Measurements from ENCODE around the gene ACR. TPM values are rescaled to one million over a fixed set of nuclear protein-coding genes. Genes with fewer than 3 reads are reported as not detected.

The ACR gene
- total and polyA plus RNA-seq, 2 of the 8 experiments (the other 6 are each of a cell fraction or from before 2014, with no cell fraction given): 0.56 TPM; not detected in 1

DNA sequence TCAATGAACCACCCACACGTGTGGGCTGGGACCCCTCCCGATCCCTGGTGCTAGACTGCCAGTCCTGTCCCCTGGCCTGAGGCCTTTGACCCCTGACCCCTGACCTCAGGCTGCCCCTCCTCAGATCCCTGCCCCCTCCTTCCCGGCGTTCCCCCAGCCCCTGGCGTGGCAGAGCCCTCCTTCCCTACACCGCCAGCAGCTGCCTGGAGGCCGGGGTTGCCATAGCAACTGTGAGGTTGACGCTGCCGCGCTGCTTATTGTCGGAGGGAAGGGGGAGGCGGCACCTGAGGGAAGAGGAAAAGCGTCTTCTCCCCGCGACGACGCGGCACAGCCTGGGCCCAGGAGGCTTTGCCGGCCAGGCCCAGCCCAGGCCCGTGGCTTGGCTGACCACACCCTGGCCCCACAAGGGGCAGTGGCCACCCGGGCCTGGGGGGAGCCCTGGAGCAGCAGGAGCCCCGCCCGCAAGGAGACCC lies 32.7 kb upstream of the ACR start:
- H3K56ac ChIP-seq (replicated peaks; ENCODE audit: insufficient read length, low read depth, low read length): no peak overlapping the region
- no peak for FAIRE-seq
- no peak overlapping the region for H4K91ac ChIP-seq (replicated peaks; ENCODE audit: insufficient read length, low read length)
- H3K4me2 ChIP-seq (ENCODE audit: insufficient read depth in 1 of 2, low read depth in 2 of 2, low read length in 2 of 2): peak overlapping the region in 1 of 2 experiments; percentile 68; a peak in 2 of 4 replicates
- peaks cover 0 to 8% (median 3%) of the 10 kb centered on the region in 4 experiments; a peak in 4 of 7 replicates for H3K4me1 ChIP-seq (replicated peaks in 1 of 4; ENCODE audit: control insufficient read depth in 3 of 4, insufficient read depth in 4 of 4, low read length in 3 of 4)
- peak; percentile 44 to 87 for DNase-seq (ENCODE audit: low read depth in 1 of 2, low spot score in 2 of 2)
- H3K79me1 ChIP-seq (ENCODE audit: low read depth, low read length): no peaks in the 10 kb centered on the region
- H3K23me2 ChIP-seq (ENCODE audit: low read depth, low read length): peaks cover 2% of the 10 kb centered on the region; the same call in 1 of the 2 replicates
- no peak overlapping the region; a peak in 1 of 7 replicates for H3K9ac ChIP-seq (replicated peaks in 1 of 4; ENCODE audit: extremely low read depth in 1 of 4, low read depth in 3 of 4, low read length in 3 of 4)
- no peak overlapping the region for H2BK120ac ChIP-seq (replicated peaks; ENCODE audit: low read depth, low read length)
- no peak overlapping the region for H2BK15ac ChIP-seq (ENCODE audit: low read length)
- no peak overlapping the region for H2BK5ac ChIP-seq (ENCODE audit: low read depth, low read length)
- H2BK12ac ChIP-seq (ENCODE audit: low read depth, low read length): no peak overlapping the region
- peak overlapping the region; percentile 6; the same call in 1 of the 2 replicates for H3K18ac ChIP-seq (ENCODE audit: extremely low read depth, low read length)
- H3K36me3 ChIP-seq (ENCODE audit: control insufficient read depth in 2 of 4, insufficient read depth in 4 of 4, low read length in 3 of 4): no peaks in the 10 kb centered on the region
- no peak overlapping the region for H2BK20ac ChIP-seq (ENCODE audit: low read length)
- ChIA-PET CTCF (ENCODE audit: partially characterized antibody) (interaction anchor here (0.8 kb wide), 2 partner anchors 8 to 84 kb away, joined by 3 read pairs; no protein-coding TSS in a partner anchor), POLR2A (ENCODE audit: partially characterized antibody) (no interaction called here)
- H2AK5ac ChIP-seq (ENCODE audit: low read depth, low read length): no peak overlapping the region
- peak overlapping the region in 2 of 4 experiments; percentile 10 to 49; a peak in 4 of 8 replicates for H3K4me3 ChIP-seq (ENCODE audit: extremely low read depth in 1 of 4, insufficient read depth in 2 of 4, low read depth in 3 of 4, low read length in 4 of 4)
- no peak overlapping the region for H3K4ac ChIP-seq (replicated peaks; ENCODE audit: insufficient read length, low read depth, low read length)
- H3K9me3 ChIP-seq (ENCODE audit: insufficient read depth in 2 of 2, low read depth in 1 of 2, low read length in 1 of 2): no peaks in the 10 kb centered on the region
- no peak overlapping the region for H4K8ac ChIP-seq (ENCODE audit: extremely low read depth, insufficient read depth, low read length)
- WGBS, 2 experiments (ENCODE audit: extremely low coverage in 1 of 2, insufficient coverage in 1 of 2, insufficient read length in 1 of 2, insufficient replicate concordance in 2 of 2, low coverage in 1 of 2, low lambda C conversion rate in 2 of 2, missing lambda C conversion rate in 1 of 2): 21% methylated on average over 10 of the region's 23 CpGs; no CpG with 5 or more reads in 1 of the 2 experiments
- no peaks in the 10 kb centered on the region for H3K27me3 ChIP-seq (replicated peaks in 1 of 4; ENCODE audit: control insufficient read depth in 3 of 4, extremely low read depth in 1 of 4, insufficient read depth in 3 of 4, low read length in 3 of 4)
- H3K14ac ChIP-seq (ENCODE audit: insufficient read length): no peak overlapping the region
- no peak overlapping the region for H4K5ac ChIP-seq (ENCODE audit: insufficient read length, low read depth, low read length)
- H3K23ac ChIP-seq (ENCODE audit: insufficient read length): no peak overlapping the region
- no peak overlapping the region for H2AFZ ChIP-seq (ENCODE audit: low read length)
- H3K27ac ChIP-seq (ENCODE audit: low read depth, low read length): no peak overlapping the region
- H3K79me2 ChIP-seq (ENCODE audit: control insufficient read depth in 1 of 2, insufficient read depth in 2 of 2, low read length in 2 of 2): no peaks in the 10 kb centered on the region
- peaks cover 3 to 21% of the 10 kb centered on the region in 2 experiments for H4K20me1 ChIP-seq (replicated peaks in 1 of 2; ENCODE audit: control insufficient read depth in 1 of 2, insufficient read depth in 2 of 2, low read length in 2 of 2)
- TF ChIP-seq CTCF (IDR thresholded peaks at IDR 0.05; ENCODE audit: control extremely low read depth in 1 of 3, insufficient read depth in 1 of 3, low read depth in 1 of 3, low read length in 3 of 3) (no peak), ZNF274 (IDR thresholded peaks at IDR 0.05; ENCODE audit: borderline replicate concordance, extremely low read depth, low read length) (no peak), JUND (IDR thresholded peaks at IDR 0.05; ENCODE audit: low read length) (no peak), SP1 (IDR thresholded peaks at IDR 0.05; ENCODE audit: low read depth, low read length) (no peak), SUZ12 (IDR thresholded peaks at IDR 0.05; ENCODE audit: low read length) (no peak), TBP (IDR thresholded peaks at IDR 0.05; ENCODE audit: low read depth, low read length) (no peak), RAD21 (IDR thresholded peaks at IDR 0.05 in 1 of 2, conservative IDR thresholded peaks at IDR 0.05 in 1 of 2; ENCODE audit: low read depth in 2 of 2, low read length in 2 of 2) (no peak), CBX8 (IDR thresholded peaks at IDR 0.05; ENCODE audit: borderline replicate concordance, low read depth, low read length) (no peak), CHD2 (IDR thresholded peaks at IDR 0.05; ENCODE audit: low read length) (no peak; the same call in 1 of the 2 replicates)

Data from H1 (cell line).